Muscle of back (tissue), 13 donors: Measurements from ENCODE around the gene AKAP11. TPM values are rescaled to one million over a fixed set of nuclear protein-coding genes. Genes with fewer than 3 reads are reported as not detected.
"Not testable (repeated sequence)": the region's sequence is repeated elsewhere in the genome, so short reads cannot be mapped to it uniquely, and the experiment has no call there.

ENCODE experiments used
- DNase-seq, 3 donors: peaks; one replicate each; pipeline versions ENCODE4 v3.0.0 to v3.0.0-alpha.2; 2013
- long read RNA-seq, 9 donors: transcript quantifications; one replicate each; lab custom pipeline, GENCODE V29; 2026
- polyA plus RNA-seq, 10 donors: library from polyadenylated mRNA; unstranded; fragments of 120-200 nt; gene quantifications; one replicate each; pipeline ENCODE4 v1.2.1, GENCODE V29; 2013; ENCODE audit not compliant: insufficient read length in 10 of 10

Gene AKAP11, protein sequence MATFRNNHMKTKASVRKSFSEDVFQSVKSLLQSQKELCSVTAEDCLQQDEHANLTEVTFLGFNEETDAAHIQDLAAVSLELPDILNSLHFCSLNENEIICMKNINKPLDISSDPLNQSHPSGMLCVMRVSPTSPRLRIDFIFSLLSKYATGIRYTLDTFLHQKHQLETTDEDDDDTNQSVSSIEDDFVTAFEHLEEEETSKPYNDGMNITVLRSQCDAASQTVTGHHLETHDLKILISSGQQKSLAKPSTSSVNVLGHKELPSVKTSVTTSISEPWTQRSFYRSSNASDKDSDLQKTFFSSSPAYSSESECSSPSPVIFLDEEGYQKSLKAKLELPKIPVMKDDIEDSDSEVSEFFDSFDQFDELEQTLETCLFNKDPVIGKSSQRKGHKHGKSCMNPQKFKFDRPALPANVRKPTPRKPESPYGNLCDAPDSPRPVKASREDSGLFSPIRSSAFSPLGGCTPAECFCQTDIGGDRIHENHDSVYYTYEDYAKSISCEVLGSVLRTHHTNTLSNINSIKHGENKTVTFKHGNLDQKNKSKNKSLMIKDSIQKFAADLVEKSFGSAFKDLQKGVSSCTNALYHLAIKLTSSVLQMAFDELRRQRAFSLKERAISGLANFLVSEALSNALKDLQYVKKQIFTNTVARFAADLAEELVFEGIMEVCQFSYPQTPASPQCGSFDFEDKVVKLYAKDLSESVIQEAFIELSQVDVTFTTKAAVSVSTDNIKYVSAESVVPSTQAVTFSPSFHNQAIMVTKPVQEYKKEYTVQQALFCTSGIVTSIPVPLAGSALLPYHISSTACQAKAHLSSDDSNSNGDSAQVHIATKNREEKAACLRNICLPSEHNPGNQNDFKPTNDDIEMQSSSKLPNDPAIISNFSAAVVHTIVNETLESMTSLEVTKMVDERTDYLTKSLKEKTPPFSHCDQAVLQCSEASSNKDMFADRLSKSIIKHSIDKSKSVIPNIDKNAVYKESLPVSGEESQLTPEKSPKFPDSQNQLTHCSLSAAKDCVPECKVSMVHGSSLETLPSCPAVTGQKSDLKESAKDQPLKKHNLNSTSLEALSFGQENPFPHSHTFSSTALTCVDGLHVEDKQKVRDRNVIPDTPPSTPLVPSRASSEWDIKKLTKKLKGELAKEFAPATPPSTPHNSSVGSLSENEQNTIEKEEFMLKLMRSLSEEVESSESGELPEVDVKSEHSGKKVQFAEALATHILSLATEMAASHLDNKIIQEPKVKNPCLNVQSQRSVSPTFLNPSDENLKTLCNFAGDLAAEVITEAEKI (N-terminal part only)
- 10 to 100 TPM; 17.9 to 27.6 (median 22.9) TPM for polyA plus RNA-seq
- long read RNA-seq, donor 1 = 0 reads
- long read RNA-seq, donor 2 = 0 reads
- long read RNA-seq, donor 3 = 0 reads
- long read RNA-seq, donor 4 = 0 reads
- long read RNA-seq, donor 5 = 0 reads
- long read RNA-seq, donor 6 = 0 reads
- long read RNA-seq, donor 7, partial matches to known transcripts = 5 of 5 reads
- long read RNA-seq, donor 7, other reads (novel, unspliced or antisense) = 0 of 5 reads
- long read RNA-seq, donor 8 = 0 reads
- long read RNA-seq, donor 9 = 0 reads

- DNase-seq = peak; percentile 41 to 90 (median 65)
Observed at GRCh38 chr13:42272115-42272803, at the start of gene AKAP11. Gene AKAP11, plus strand, starts transcription at chr13:42272152. Its CDS starts 14,197 bp downstream, at chr13:42286349.

DNA sequence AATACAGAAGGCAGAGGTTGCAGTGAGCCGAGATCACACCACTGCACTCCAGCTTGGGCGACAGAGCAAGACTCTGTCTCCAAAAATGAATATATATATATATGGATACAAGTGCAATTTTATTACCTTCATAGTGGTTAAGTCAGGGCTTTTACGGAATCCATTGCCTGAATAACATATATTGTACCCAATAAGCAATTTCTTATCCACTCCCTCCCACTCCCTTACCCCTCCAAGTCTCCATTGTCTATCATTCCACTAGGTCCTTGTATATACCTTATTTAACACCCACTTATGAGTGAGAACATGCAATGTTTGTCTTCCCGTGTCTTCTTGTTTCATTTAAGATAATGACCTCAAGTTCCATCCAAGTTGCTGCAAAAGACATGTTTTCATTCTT lies 48.3 kb upstream of the AKAP11 start:
- DNase-seq = no peak

- DNase-seq = no peak
Observed at GRCh38 chr13:42225051-42225450, 46.9 kb upstream of the AKAP11 start.

DNA sequence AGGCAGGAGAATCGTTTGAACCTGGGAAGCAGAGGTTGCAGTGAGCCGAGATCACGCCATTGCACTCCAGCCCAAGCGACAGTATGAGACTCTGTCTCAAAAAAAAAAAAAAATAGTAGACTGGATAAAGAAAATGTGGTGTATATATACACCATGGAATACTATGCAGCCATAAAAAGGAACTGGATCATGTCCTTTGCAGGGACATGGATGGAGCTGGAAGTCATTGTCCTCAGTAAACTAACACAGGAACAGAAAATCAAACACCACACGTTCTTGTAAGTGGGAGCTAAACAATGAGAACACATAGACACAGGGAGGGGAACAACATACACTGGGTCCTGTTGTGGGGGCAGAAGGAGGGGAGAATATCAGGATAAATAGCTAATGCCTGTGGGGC lies 45.2 kb upstream of the AKAP11 start:
- not testable (repeated sequence) for DNase-seq

- no peak for DNase-seq
Observed at GRCh38 chr13:42228527-42228926, 43.4 kb upstream of the AKAP11 start.

DNA sequence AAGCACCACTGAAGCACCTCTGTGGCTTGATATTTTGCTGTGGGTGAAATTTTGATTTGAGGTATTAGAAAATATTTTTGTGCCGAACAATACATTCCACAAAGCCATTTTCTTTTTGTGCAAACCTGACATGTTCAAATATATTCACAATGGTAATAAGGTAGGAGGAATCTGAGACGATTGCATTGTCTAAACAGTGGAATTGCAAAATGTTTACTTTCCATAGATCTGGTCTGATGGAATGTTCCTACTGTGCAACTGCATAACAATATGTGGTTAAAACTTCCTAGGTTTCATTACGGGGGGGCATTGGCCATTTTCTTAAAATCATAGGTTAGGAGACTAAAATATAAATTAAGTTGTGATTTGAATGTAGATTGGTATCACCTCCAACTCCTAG lies 42.7 kb upstream of the AKAP11 start:
- no peak for DNase-seq

DNA sequence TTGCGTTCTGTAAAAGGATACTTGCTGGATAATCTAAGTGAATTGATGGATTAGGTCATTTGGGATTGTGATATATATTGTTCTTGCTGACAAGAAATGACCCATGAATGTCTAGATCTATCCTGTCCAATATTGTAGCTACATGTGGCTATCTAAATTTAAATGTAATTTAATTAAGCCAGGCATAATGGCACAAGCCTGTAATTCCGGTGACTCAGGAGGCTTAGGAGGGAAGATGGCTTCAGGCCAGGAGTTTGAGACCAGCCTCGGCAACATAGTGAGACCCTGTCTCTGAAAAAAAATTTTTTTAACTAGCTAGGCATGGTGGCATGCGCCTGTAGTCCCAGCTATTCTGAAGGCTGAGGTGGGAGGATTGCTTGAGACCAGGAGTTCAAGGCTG lies 39.3 kb upstream of the AKAP11 start:
- DNase-seq = no peak

DNA sequence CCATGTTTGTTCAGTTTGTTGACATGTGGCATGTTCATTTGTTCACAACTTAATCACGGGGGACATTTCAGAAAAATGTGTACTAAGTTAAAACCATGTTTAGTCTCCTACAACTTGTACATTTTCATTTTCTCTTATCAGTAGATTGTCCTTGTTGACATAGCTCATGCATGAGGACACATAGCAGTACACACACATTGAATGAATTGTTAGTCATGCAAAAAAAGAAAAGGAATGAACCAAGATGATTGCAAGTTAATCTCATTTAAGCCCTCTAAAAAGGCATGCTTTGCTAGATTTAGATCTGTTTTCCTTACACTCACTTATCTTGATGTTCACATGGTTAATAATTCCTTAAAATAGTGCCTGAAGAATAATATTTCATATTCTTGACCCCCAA lies 38.2 kb upstream of the AKAP11 start:
- DNase-seq = no peak

- peak in 2 of 3 donors; percentile 6 to 20 for DNase-seq
Observed at GRCh38 chr13:42239161-42239560, 32.8 kb upstream of the AKAP11 start.

GRCh38 chr13:42239644-42240043 lies 32.3 kb upstream of the AKAP11 start:
- no peak for DNase-seq

DNA sequence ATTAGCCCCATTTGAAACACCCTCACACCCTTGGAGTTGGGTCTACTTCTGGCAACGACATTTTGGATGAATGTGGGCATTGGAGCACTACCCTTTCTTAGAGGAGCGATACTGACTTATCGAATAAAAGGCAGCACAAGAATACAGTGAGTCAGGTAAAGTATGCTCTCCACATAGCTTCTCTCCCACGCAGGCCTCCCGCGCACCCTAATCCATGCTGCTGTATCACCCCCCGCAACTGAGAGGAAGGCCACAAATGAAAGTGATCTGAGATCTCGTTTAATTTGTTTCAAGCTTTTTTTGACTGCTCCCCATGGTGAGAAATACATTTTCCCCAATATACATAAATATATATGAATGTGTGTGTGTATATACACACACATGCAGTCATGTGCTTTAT lies 25.4 kb upstream of the AKAP11 start:
- DNase-seq = no peak

GRCh38 chr13:42247883-42248282 lies 24.1 kb upstream of the AKAP11 start:
- DNase-seq = no peak

DNA sequence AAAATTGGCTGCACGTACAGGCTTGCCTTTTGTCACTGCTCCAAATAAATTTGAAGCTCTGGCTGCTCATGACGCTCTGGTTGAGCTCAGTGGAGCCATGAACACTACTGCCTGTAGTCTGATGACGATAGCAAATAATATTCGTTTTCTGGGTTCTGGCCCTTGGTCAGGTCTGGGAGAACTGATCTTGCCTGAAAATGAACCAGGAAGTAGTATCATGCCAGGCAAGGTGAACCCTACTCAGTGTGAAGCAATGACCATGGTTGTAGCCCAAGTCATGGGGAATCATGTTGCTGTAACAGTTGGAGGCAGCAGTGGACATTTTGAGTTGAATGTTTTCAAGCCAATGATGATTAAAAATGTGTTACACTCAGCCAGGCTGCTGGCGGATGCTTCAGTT lies 16.1 kb upstream of the AKAP11 start:
- DNase-seq = no peak

DNA sequence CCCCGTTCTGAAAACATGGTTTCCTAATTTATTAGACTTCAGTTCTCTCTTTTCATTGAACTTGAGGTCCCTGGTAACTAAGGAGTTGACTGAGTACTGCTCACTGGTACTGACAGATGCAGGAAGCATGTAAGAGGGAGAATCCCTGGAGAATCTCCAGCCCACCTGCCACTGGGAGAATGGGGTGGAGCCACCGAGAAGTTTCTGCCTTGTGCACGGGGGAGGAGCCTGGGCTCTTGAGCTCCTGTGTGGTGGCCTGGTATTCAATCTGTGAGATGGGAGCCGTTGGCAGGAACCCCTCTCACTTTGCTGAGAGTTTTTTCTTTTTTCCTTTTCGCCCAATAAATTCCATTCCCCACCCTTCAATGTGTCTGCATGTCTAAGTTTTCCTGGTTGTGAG lies 13.2 kb upstream of the AKAP11 start:
- no peak for DNase-seq

- no peak for DNase-seq
Observed at GRCh38 chr13:42259515-42259914, 12.4 kb upstream of the AKAP11 start.

- DNase-seq = no peak
Observed at GRCh38 chr13:42260903-42261654, 10.9 kb upstream of the AKAP11 start.

GRCh38 chr13:42266473-42266872 lies 5.5 kb upstream of the AKAP11 start:
- peak; percentile 10 to 45 (median 40) for DNase-seq

DNA sequence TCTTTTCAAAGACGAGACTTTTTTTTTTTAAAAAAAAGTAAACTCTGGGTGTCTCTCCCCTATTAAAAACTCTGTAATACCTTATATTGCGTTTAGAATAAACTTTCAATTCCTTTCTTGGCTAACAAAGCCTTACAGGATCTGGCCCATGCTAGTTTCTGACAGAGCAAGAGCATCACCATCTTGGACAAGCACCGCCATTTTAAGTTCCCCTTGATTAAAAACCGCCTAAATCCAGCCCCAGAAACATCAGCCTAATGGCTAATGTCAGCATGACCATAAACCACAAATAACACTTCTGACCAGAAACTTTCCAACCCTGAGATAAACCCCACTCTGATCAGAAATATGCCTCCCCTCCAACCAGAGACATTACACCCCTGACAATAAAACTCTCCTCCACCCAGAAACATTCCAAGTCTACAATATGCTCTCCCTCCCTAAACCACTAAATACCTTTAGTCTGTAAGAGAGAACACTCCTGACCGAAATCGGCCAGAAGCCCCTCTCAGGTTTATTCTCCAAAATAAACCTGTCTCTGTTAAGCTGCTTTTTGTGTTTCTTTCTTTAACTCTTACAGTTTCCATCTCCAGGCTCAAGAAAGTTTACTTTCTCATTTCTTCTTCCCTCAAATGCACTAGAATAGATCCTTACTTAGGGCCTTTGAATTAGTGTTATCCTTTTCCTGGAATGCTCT lies 1.6 kb upstream of the AKAP11 start:
- DNase-seq = no peak

DNA sequence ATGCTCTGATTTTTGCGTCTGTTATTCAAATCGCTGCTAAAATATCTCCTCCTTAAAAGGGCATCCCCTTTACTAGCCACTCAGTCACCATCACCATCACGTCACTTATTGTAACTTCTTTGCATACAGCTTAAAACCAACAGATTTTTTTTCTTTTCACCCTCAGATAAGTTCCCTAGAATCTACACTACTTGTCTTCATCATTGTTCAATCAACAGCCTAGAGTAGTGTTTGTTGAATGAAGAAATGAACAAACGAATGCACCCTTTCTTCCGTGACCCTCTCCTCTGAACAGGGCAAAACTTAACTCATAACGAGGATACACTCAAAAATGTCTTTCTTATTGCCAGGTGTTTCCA lies 1.1 kb upstream of the AKAP11 start:
- no peak for DNase-seq
